GM18499 (cell line): ENCODE results near the gene VCAN.

Experiments used
- ATAC-seq: cut with Tn5 transposase; IDR thresholded peaks from one replicate; pipeline ENCODE4 v1.9.1; 2021; ENCODE audit warnings: moderate number of reproducible peaks; ENCODE audit not compliant: insufficient read depth, unreplicated experiment

The VCAN gene

GRCh38 chr5:83556190-83556589 is 84.6 kb downstream of the VCAN start:
- no peak for ATAC-seq

- no peak for ATAC-seq
These were observed 87.7 kb downstream of the VCAN start for GRCh38 chr5:83559118-83559785.

- no peak for ATAC-seq
These were observed 90.6 kb downstream of the VCAN start for GRCh38 chr5:83562071-83562606.

DNA sequence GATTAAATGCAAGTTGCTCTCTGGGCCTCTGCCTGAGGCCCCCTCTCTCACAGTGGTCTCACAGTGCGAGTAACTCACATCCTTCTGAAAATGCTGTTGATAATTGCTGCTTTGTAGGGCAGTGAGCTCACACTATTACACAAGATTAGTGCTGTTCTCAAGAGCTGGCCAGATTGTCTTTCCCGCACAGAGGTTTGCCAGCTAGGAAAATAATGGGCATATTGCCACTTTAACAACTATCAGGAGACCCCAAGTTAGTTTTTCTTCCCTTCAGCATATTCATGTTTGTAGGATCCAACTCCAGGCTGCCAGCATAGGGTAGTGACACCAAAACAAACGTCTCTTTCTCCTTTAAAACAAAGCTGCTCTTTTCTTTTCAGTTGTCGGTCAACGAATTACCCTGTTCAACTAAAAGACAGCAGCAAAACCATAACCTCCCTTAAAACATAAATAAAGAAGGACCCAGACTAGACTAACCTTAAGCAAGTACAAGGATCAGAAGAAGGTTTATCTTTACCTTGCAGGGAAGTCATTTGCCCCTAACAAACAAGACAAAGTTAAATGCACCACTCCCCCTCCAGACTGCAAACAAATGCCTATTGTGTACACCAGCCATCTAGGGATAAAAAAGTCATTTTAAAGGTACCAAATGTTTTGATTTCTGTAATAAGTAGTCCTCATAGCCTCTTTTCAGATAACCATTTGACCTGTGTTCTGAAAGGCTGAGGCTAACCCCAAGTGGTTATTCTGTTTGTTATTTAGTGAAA is 91.4 kb downstream of the VCAN start:
- ATAC-seq = no peak

DNA sequence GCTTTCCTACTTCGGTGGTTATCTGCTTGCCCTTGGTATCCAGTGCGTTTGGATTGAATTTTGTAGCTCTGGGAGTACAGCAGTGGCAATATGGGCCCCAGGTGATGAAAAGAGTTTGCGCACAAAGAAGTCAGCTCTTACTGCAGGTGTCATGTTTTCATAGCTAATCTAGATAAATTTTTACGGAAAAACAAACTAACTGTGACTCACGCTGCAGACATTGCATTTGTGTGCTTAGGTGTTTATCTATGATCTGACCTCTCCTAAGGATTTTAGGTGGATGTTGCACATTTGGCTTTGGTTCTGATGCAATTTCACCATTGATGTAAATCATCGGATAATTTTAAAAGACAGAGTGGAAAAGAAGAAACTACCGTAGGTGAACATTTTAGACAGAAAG is 92.1 kb downstream of the VCAN start:
- no peak for ATAC-seq

DNA sequence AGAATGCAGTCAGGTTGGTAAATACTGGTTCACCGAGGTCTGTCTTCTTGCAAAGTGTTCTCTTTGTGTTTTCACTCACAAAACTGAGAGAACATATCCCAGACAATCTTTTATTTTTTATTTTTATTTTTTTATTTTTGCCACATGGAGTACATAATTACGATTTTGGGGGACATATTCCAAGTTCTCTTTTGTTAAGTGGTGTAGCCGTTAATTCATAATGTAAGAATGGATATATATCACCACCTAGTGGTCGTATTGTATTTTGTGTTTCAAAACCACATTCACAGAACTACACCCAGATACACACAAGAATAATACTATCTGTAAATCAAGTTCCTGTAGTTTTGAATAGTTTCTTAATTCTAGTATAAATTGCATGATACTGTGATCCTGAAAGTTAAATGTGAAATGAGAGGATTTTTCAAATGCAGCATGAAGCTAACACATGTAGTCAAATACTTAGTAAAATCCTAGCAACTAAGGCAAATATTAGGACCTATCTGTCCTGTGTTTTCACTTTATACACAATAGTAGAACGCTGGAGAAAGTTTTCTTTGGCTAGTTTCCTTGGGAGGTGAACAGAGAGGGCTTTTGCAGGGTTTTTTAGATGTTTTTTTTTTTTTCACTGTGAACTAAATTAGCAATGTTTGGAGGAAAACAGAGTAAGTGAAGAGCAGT is 92.7 kb downstream of the VCAN start:
- ATAC-seq = no peak

DNA sequence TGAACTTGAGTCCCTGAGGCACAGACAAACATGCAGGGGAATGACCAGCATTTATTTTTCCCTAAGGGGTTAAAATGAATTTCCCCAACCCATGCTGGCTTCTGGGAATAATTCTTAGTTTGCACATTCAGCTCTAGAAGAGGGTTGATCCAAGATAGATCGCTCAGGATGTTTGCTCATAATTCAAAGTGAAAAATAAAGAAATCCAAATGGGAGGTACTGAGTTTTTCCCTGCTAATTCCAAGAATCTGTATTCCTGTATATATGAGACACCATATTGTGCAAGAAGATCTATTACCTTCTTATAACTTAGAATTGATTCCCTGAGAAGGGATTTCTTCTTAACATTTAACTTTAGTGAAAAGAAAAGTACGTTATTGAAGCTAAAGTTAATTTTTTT is 96.2 kb downstream of the VCAN start:
- no peak for ATAC-seq

- no peak for ATAC-seq
These were observed 96.6 kb downstream of the VCAN start for GRCh38 chr5:83568186-83568585.

DNA sequence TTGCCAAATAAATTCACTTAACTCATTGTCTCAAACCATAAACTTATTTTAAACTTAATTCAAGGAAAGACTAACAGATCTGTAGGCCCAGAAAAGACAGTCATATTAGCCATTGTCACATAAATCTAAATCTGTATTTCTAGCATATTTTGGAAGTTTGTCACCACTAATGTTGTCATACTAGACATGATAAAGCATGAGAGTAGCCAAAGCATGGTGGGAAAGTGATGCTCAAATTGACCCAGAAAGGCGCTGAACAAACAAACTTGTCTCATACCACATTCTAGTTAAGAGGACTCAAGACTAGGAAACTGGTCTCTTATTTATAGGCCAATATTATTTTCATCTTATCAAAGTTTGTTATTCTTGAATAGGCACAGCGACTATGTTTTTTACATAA is 99.4 kb downstream of the VCAN start:
- ATAC-seq = no peak

DNA sequence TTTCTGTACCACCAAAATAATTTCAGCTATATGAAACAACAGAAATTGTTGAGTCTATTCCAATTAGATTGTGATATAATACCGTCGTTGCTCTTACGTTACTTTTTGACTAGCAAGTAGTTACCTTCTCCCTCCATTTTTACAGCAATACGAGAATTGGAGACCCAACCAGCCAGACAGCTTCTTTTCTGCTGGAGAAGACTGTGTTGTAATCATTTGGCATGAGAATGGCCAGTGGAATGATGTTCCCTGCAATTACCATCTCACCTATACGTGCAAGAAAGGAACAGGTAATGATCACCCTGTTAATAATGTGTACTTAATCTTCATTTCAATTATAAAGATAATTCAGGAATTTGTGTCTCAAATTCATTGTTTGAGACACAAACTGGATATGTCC is 100.7 kb downstream of the VCAN start:
- no peak for ATAC-seq

DNA sequence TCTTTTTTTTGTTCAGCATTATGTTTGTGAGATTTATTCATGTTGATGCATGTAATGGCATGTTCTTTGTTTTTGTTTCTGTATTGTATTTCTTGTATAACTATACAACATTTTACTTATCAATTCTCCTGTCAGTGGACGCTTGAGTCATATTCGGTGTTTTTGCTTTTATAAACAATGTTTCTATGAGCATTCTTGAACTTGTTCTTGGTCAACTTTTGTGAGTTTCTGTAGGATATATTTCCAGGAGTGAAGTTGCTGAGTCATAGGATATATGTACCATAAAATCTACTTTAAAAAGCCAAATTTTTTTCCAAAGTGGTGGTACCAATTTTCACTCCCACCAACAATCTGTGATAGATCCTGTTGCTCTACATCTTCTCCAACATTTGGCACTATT is 104.8 kb downstream of the VCAN start:
- ATAC-seq = no peak

DNA sequence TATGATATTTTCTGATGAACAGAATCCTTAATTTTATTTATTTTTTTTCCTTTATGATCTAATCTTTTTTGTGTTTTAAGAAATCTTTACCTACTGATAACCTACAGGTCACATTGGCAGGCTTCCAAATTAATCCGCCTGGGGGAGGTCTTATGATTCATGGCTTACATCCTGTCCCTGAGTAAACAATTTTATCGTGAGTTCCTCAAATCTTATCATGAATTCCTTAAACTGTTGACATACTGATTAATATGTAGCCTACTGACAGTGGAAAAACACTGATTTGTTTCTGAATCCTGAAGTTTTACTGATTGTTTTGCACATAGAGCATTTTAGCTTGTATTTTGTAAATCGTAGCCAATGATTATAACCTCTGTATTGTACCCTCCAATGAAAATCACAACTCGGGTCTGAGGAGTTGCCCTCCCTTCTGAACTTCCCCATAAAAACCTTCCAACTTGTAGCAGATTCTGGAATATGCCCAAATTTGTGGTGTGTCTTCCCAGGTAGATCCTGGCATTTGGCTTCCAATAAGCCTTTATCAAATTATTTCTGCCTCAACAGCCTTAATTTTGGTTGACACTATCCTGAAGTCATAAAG is 105.6 kb downstream of the VCAN start:
- no peak for ATAC-seq

DNA sequence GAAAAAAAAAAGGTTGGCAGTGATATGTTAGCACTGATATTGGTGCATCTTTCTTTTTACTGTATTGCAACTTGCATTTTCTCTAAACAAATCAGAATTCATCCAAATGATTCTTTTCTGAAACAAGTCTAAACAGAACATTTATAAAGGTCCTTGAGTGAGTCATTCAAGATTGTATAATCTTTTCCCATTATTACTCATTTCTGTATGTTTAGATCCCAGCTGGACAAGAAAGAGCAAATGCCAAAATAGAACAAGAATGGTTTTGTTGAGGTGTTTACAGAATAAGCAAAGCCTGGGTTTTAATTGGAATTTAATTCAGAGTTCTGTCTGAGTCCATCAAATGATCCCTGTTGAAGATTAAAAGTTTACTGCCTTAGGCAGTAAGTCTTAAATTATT is 112.3 kb downstream of the VCAN start:
- no peak for ATAC-seq

GRCh38 chr5:83586874-83587776 is 115.6 kb downstream of the VCAN start:
- ATAC-seq = no peak

GRCh38 chr5:83589786-83590185 is 118.2 kb downstream of the VCAN start:
- no peak for ATAC-seq

DNA sequence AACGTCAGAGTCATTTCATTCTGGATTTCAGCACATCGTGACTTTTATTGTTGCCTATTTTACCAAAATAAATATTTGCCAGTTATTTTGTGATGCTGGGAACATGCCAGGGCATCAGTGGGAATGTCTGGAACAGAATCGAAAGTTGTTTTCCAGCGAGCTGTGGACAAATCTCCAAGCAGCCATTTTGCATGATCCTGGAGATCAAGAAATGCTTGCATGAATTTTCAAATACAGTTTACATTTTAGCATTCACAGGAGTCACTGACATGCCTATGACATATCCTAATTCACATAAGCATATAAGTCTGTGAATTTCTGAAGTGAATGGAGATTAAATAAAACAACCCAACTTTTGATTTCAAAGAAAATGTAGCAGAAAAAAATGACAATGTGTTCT is 119.4 kb downstream of the VCAN start:
- no peak for ATAC-seq

DNA sequence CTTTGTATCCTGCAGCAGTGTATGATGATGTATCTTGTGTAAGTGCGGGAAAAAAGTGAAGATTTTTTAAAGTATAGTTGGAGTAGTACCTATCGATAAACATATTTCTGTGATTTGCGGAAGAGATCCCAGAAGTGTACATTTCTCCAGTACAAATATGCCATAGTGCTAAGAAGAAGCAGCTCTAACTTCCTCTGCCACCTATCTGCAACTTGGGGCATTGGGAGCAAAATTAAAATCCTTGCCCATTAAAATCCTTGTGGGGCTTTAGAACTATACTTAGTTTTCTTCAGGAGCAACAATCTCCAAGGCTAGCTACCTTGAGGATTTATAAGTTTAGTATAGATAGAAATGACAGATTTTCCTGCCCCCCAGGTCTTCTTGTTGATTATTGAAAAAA is 123.7 kb downstream of the VCAN start:
- ATAC-seq = no peak

DNA sequence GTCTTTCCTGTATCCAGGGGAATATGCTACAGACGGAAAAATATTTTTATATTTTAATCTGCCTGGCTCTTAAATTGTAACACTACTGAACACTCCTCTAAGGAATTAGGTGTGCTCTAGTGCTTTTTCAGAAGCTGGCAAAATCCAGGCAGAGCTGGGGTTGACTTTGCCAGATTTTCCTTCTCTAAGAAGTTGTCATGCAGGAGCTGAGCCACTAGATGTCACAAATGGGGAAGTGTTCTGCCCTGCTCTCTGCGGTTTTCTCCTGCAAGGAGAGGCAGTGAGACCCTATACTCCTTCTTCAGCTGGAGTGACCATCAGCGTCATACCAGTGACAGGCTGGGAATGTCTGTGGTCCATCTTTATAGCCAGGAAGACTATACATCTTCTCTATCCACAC is 136.6 kb downstream of the VCAN start:
- ATAC-seq = no peak

DNA sequence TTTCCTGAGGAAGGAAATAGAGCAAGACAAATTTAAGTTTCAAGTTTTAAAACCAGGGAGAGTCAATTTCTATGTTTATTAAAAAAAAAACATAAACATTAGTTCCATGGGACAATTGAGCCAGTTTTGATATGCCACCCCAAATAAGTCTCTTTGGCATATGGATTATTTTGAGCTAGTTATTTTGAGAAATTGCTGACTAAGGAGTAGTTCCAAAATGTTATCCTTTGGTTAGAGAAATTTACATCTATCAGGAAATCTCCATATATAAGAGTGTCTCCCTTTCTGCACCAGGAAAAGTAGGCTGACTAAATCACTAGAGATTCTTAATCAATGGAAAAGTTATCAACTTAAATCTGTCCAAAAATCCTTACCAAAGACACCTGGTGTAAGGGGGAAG is 143.3 kb downstream of the VCAN start:
- ATAC-seq = no peak

DNA sequence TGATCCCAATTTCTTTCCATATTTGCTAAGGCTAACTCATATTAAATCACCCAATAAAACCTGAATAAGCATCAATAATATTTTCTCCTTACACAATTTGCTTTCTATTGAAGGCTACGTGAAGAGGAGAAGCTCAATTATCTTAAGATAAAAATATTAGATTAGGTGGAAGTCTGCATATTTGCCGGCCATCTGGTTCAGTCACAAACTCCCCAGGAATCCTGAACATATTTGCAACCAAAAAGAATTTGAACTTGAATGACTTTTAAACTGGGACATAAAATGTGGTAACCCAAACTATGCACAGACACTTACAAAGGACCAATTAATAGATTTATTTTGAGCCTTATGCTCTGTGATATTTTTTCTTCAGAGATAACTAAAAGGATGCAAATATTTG is 156.8 kb downstream of the VCAN start:
- ATAC-seq = no peak
